SK-N-SH (cell line): ENCODE measurements around the gene ERI2. TPM values are rescaled to one million over a fixed set of nuclear protein-coding genes. Genes with fewer than 3 reads are reported as not detected.

Source experiments
- CTCF ChIA-PET: fragments of 300-600, 350-600 bp; formaldehyde crosslinking; extraction: SDS; loops from one replicate; lab custom pipeline; 2021; lab: Yijun Ruan, JAX
- POLR2A ChIA-PET: fragments of 350-600 bp; sonication (Branson Sonifier 250); formaldehyde crosslinking; extraction: SDS; loops from one replicate; lab custom pipeline; 2020; ENCODE audit warnings: antibody characterized with exemption, inconsistent platforms; lab: Yijun Ruan, JAX
- DNase-seq: peaks from one replicate; pipeline ENCODE4 v3.0.0; 2012
- H2AFZ ChIP-seq: fragments of 200-600 bp; sonication (generic); 2 replicates; pipeline ENCODE4 v1.8.1; 2016; ENCODE audit warnings: antibody characterized with exemption, mild to moderate bottlenecking, low read depth
- H3F3A ChIP-seq: fragments of 200-600 bp; sonication (generic); replicated peaks from 2 replicates; pipeline ENCODE3; 2016; ENCODE audit warnings: antibody characterized with exemption, mild to moderate bottlenecking; ENCODE audit not compliant: insufficient read depth
- H3K27ac ChIP-seq, 2 experiments: fragments of 200-500 bp in 1 of 2; fragments of 200-600 bp in 1 of 2; sonication (Bioruptor generic) in 1 of 2; sonication (generic), shearing (Covaris generic) in 1 of 2; 2 replicates each; pipeline versions ENCODE4 v1.5.1 to v1.6.1; 2014 to 2016; ENCODE audit warnings: low read depth in 2 of 2, inconsistent platforms in 1 of 2, low read length in 1 of 2, mild to moderate bottlenecking in 1 of 2, mixed read lengths in 1 of 2
- H3K27me3 ChIP-seq: fragments of 200-600 bp; sonication (generic), shearing (Covaris generic); 2 replicates; pipeline ENCODE4 v1.6.1; 2016; ENCODE audit warnings: mixed run types; ENCODE audit not compliant: insufficient read depth
- H3K36me3 ChIP-seq, 2 experiments: fragments of 200-500 bp in 1 of 2; fragments of 200-600 bp in 1 of 2; sonication (Bioruptor generic) in 1 of 2; sonication (generic) in 1 of 2; replicated peaks in 1 of 2; 2 replicates each; pipeline versions ENCODE3 to v1.5.1; 2014 to 2016; ENCODE audit warnings: low read length in 1 of 2, mild to moderate bottlenecking in 1 of 2; ENCODE audit not compliant: insufficient read depth in 2 of 2, control insufficient read depth in 1 of 2
- H3K4me1 ChIP-seq, 2 experiments: fragments of 200-500 bp in 1 of 2; fragments of 200-600 bp in 1 of 2; sonication (Bioruptor generic) in 1 of 2; sonication (generic), shearing (Covaris generic) in 1 of 2; 2 replicates each; pipeline versions ENCODE4 v1.5.1 to v1.6.1; 2014 to 2016; ENCODE audit warnings: low read depth in 1 of 2, low read length in 1 of 2, mixed run types in 1 of 2; ENCODE audit not compliant: insufficient read depth in 2 of 2, control insufficient read depth in 1 of 2
- H3K4me2 ChIP-seq: fragments of 200-600 bp; sonication (generic), shearing (Covaris generic); 2 replicates; pipeline ENCODE4 v1.6.1; 2017; ENCODE audit warnings: mixed run types
- H3K4me3 ChIP-seq, 2 experiments: fragments of 200-500 bp in 1 of 2; fragments of 200-600 bp in 1 of 2; sonication (Bioruptor generic) in 1 of 2; sonication (generic), shearing (Covaris generic) in 1 of 2; 2 replicates each; pipeline versions ENCODE4 v1.5.1 to v1.8.1; 2014 to 2016; ENCODE audit warnings: low read depth in 2 of 2, inconsistent platforms in 1 of 2, low read length in 1 of 2, mild to moderate bottlenecking in 1 of 2, mixed read lengths in 1 of 2, moderate library complexity in 1 of 2
- H3K79me2 ChIP-seq: fragments of 200-600 bp; sonication (generic); 2 replicates; pipeline ENCODE4 v1.8.1; 2017; ENCODE audit warnings: mild to moderate bottlenecking; ENCODE audit not compliant: insufficient read depth
- H3K9ac ChIP-seq: fragments of 200-600 bp; sonication (generic); 2 replicates; pipeline ENCODE4 v1.6.1; 2017; ENCODE audit warnings: mixed run types
- H3K9me2 ChIP-seq: fragments of 200-600 bp; sonication (generic); 2 replicates; pipeline ENCODE4 v1.6.1; 2017; ENCODE audit warnings: mixed run types
- H3K9me3 ChIP-seq: fragments of 200-600 bp; sonication (generic); 2 replicates; pipeline ENCODE4 v1.6.1; 2017; ENCODE audit warnings: mixed run types, mild to moderate bottlenecking, moderate library complexity
- H4K20me1 ChIP-seq: fragments of 200-600 bp; sonication (generic); 2 replicates; pipeline ENCODE4 v1.6.1; 2017; ENCODE audit warnings: mild to moderate bottlenecking, mixed run types; ENCODE audit not compliant: insufficient read depth
- FOSL2 ChIP-seq: IDR thresholded peaks from 2 replicates; pipeline ENCODE4 v1.4.0; 2012; ENCODE audit warnings: low read depth, mild to moderate bottlenecking, moderate library complexity, borderline replicate concordance
- FOXJ3 ChIP-seq: sonication (generic); formaldehyde crosslinking; IDR thresholded peaks from 2 replicates; pipeline ENCODE4 v1.5.1; 2020; ENCODE audit warnings: mild to moderate bottlenecking, missing genetic modification reagents
- GABPA ChIP-seq: IDR thresholded peaks from 2 replicates; pipeline ENCODE4 v1.4.0; 2012; ENCODE audit warnings: low read depth, mild to moderate bottlenecking
- REST ChIP-seq: IDR thresholded peaks from 2 replicates; pipeline ENCODE4 v1.6.1; 2012; ENCODE audit warnings: mild to moderate bottlenecking, low read depth, low read length, moderate library complexity
- RFX5 ChIP-seq: IDR thresholded peaks from 2 replicates; pipeline ENCODE4 v1.6.1; 2012; ENCODE audit warnings: mild to moderate bottlenecking, improper control_type of control experiment, low read length
- SIN3A ChIP-seq: IDR thresholded peaks from 2 replicates; pipeline ENCODE4 v1.6.1; 2012; ENCODE audit warnings: low read depth, mild to moderate bottlenecking, low read length, moderate library complexity, borderline replicate concordance
- SMC3 ChIP-seq: IDR thresholded peaks from 2 replicates; pipeline ENCODE4 v1.6.1; 2012; ENCODE audit warnings: low read depth, low read length, improper control_type of control experiment
- TCF12 ChIP-seq: IDR thresholded peaks from 2 replicates; pipeline ENCODE4 v1.4.0; 2012
- USF1 ChIP-seq: IDR thresholded peaks from 2 replicates; pipeline ENCODE4 v1.4.0; 2012; ENCODE audit warnings: low read depth, borderline replicate concordance
- WGBS: methylation state at CpG from one replicate; pipeline ENCODE4 v1.1.6; 2017; ENCODE audit warnings: low lambda C conversion rate; 5-methylcytosine and 5-hydroxymethylcytosine counted together
- polyA plus RNA-seq, 3 experiments: library from polyadenylated mRNA; depleted of rRNA; stranded (reverse); fragments of >200 nt; gene quantifications; 2 replicates each; pipeline ENCODE4 v1.2.3, GENCODE V29; 2012
- TF ChIP-seq, protein P1 (sequence below): IDR thresholded peaks from 2 replicates; pipeline ENCODE4 v1.4.0; 2012; ENCODE audit warnings: low read depth
- TF ChIP-seq, protein P2 (sequence below): fragments of 200-600 bp; sonication (generic); IDR thresholded peaks from 2 replicates; pipeline ENCODE4 v1.6.1; 2017; ENCODE audit warnings: antibody characterized with exemption, mild to moderate bottlenecking, moderate library complexity

The ERI2 gene
- polyA plus RNA-seq, 1 of the 3 experiments (the other 2 are of a cell fraction) = 9.1 TPM

GRCh38 chr16:20812510-20812909, 6.2 kb upstream of the ERI2 start:
- Histone ChIP-seq H3K36me3 (peaks cover 3 to 11% of the 10 kb centered on the region in 2 experiments), H4K20me1 (no peaks in the 10 kb centered on the region), H3K4me3 (no peak overlapping the region), H3K79me2 (peaks cover 11% of the 10 kb centered on the region; the same call in 1 of the 2 replicates), H2AFZ (no peak overlapping the region), H3K27me3 (no peaks in the 10 kb centered on the region), H3K4me2 (no peak overlapping the region), H3K27ac (no peak overlapping the region), H3K9ac (no peak overlapping the region), H3K9me2 (no peaks in the 10 kb centered on the region), H3K9me3 (no peaks in the 10 kb centered on the region), H3F3A (peaks cover 10% of the 10 kb centered on the region), H3K4me1 (peaks cover 0 to 2% of the 10 kb centered on the region in 2 experiments; a peak in 1 of 4 replicates)
- TF ChIP-seq, protein P1, sequence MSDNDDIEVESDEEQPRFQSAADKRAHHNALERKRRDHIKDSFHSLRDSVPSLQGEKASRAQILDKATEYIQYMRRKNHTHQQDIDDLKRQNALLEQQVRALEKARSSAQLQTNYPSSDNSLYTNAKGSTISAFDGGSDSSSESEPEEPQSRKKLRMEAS = no peak
- TF ChIP-seq SIN3A (no peak), RFX5 (no peak), FOSL2 (no peak), USF1 (no peak), SMC3 (no peak), FOXJ3 (no peak)
- TF ChIP-seq, protein P2, sequence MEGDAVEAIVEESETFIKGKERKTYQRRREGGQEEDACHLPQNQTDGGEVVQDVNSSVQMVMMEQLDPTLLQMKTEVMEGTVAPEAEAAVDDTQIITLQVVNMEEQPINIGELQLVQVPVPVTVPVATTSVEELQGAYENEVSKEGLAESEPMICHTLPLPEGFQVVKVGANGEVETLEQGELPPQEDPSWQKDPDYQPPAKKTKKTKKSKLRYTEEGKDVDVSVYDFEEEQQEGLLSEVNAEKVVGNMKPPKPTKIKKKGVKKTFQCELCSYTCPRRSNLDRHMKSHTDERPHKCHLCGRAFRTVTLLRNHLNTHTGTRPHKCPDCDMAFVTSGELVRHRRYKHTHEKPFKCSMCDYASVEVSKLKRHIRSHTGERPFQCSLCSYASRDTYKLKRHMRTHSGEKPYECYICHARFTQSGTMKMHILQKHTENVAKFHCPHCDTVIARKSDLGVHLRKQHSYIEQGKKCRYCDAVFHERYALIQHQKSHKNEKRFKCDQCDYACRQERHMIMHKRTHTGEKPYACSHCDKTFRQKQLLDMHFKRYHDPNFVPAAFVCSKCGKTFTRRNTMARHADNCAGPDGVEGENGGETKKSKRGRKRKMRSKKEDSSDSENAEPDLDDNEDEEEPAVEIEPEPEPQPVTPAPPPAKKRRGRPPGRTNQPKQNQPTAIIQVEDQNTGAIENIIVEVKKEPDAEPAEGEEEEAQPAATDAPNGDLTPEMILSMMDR = no peak
- DNase-seq = no peak
- CTCF ChIA-PET = interaction anchor here (2.3 kb wide), 1 partner anchor 38 kb away, joined by 7 read pairs; no protein-coding TSS in a partner anchor
- 73% methylated on average over 2 of the region's 2 CpGs for WGBS
- POLR2A ChIA-PET = no interaction called here

DNA sequence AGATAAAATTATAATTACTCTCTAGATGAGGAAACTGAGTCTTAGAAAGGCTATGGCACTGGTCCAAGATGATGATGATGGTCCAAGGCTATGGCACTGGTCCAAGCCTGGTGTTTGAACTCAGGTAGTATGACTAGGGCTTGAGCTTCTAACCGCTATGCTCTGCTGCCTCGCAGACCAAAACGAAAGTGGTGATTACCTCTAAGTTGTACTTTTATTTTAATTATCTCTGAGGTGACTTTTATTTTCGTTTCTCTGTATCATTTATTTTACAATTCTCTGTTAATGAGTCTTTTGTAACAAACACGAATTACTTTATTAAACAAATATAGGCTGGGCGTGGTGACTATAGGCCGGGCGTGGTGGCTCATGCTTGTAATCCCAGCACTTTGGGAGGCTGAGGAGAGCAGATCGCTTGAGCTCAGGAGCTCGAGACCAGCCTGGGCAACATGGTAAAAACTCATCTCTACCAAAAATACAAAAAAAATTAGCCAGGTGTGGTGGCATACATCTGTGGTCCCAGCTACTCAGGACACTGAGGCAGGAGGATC, 5.7 kb upstream of the ERI2 start:
- CTCF ChIA-PET = interaction anchor here (2.3 kb wide), 1 partner anchor 38 kb away, joined by 7 read pairs; no protein-coding TSS in a partner anchor

More for the DNA sequence above, 5.7 kb upstream of the ERI2 start:
- Histone ChIP-seq H4K20me1 (no peaks in the 10 kb centered on the region), H3K27me3 (no peaks in the 10 kb centered on the region), H3K36me3 (peaks cover under 1 to 11% of the 10 kb centered on the region in 2 experiments), H3K4me1 (peaks cover 0 to 2% of the 10 kb centered on the region in 2 experiments; a peak in 1 of 4 replicates), H3K4me2 (no peak overlapping the region), H3K27ac (no peak overlapping the region), H3K79me2 (peaks cover 13% of the 10 kb centered on the region; the same call in 1 of the 2 replicates), H3K4me3 (no peak overlapping the region), H3K9me2 (no peaks in the 10 kb centered on the region), H3K9ac (no peak overlapping the region), H3F3A (peaks cover 16% of the 10 kb centered on the region), H2AFZ (no peak overlapping the region), H3K9me3 (no peaks in the 10 kb centered on the region)
- 88% methylated on average over 10 of the region's 10 CpGs for WGBS
- no peak for DNase-seq
- POLR2A ChIA-PET = no interaction called here
- TF ChIP-seq GABPA = no peak
- no peak for TF ChIP-seq TCF12
- no peak for TF ChIP-seq REST
- TF ChIP-seq, all 33 proteins: peak for 0
